Epithelial cell of esophagus (primary cell): ENCODE results near the gene NLGN4Y.
"Not testable (repeated sequence)": the region's sequence is repeated elsewhere in the genome, so short reads cannot be mapped to it uniquely, and the experiment has no call there.

Experiments used
- DNase-seq: peaks from one replicate; pipeline ENCODE4 v3.0.0; 2010; ENCODE audit warnings: low read depth
- H3K4me3 ChIP-seq: 2 replicates; pipeline ENCODE4 v1.5.1; 2011; ENCODE audit warnings: mild to moderate bottlenecking, low read length, control low read depth
- CTCF ChIP-seq: IDR thresholded peaks from 2 replicates; pipeline ENCODE4 v1.5.1; 2011; ENCODE audit warnings: low read depth, mild to moderate bottlenecking, low read length, control low read depth, inconsistent platforms; ENCODE audit not compliant: insufficient read depth; ENCODE audit errors: missing control alignments

The NLGN4Y gene

GRCh38 chrY:14850734-14851133, 326.4 kb downstream of the NLGN4Y start:
- peak; percentile 82 for DNase-seq
- TF ChIP-seq CTCF: no peak
- H3K4me3 ChIP-seq: no peak overlapping the region

DNA sequence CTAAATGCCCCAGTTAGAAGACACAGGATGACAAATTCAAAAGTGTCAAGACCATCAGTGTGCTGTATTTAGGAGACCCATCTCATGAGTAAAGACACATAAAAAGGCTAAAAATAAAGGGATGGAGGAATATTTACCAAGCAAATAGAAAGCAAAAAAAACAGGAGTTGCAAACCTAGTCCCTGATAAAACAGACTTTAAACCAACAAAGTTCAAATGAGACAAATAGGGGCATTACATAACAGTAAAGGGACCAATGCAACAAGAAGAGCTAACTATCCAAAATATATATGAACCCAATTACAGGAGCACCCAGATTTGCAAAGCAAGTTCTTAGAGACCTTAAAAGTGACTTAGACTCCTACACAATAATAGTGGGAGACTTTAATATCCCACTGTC, 336.1 kb downstream of the NLGN4Y start:
- H3K4me3 ChIP-seq: no peak overlapping the region
- DNase-seq: no peak
- TF ChIP-seq CTCF: no peak

GRCh38 chrY:14861033-14861432, 336.7 kb downstream of the NLGN4Y start:
- peak; percentile 42 for DNase-seq
- H3K4me3 ChIP-seq: not testable (repeated sequence)

GRCh38 chrY:14871971-14872370, 347.6 kb downstream of the NLGN4Y start:
- no peak for DNase-seq
- H3K4me3 ChIP-seq: no peak overlapping the region
- TF ChIP-seq CTCF: no peak
